Limb (tissue), 2 donors: ENCODE data around the gene F2.
"Not testable (repeated sequence)": the region's sequence is repeated elsewhere in the genome, so short reads cannot be mapped to it uniquely, and the experiment has no call there.

ENCODE experiments used
- DNase-seq, 2 donors: peaks; one replicate each; pipeline ENCODE4 v3.0.0-alpha.2; 2016; ENCODE audit errors: extremely low spot score in 2 of 2

Gene F2

GRCh38 chr11:46719048-46719542, at the start of gene F2:
F2 (plus strand) TSS chr11:46719213; CDS start chr11:46719236, 23 bp downstream.
- no peak for DNase-seq

DNA sequence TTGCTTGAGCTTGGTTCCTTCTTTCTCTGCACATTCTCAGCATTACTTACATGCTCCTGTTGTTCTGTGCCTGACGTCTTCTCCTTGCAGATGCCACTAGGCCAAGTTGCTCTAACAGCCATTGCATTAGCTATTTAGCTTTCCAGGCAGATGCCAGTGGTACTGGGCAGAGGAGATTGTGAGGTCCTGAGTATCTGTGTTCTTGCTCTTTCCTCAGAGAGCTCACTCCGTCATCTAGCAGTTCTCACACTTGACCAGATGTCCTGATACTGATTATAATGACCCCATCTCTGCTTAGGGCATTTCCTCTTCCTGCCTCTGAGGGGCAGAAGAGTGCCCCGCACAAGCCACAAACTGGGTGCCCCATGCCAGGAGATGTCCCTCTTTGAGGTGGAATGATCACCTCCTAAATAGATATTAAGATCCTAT, 49.3 kb upstream of the F2 start:
- no peak for DNase-seq

GRCh38 chr11:46670521-46670920, 48.5 kb upstream of the F2 start:
- DNase-seq: not testable (repeated sequence)

GRCh38 chr11:46671958-46672315, 47.1 kb upstream of the F2 start:
- no peak for DNase-seq

DNA sequence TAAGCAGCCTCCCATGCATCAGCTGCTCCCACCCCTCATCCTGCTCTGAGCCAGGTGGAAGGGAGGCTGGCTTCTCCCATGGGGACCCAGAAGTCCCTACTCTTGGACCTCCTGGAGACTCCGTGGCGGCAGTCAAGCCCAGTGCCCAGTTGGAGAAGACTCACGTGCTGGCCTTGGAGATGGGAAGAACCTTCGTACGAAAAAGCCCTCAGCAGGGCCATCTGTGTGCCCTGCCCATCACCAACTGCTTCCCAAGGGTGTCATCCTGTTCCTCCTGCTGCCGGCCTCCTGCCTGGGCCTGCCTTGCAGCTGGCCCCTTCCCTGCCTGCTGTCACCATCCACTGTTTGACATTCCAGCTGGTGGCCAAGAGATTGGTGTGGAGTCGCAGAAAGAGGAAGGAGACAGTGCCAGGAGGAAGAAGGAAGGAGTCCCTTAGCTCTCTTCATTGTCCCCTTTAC, 46.6 kb upstream of the F2 start:
- no peak for DNase-seq

DNA sequence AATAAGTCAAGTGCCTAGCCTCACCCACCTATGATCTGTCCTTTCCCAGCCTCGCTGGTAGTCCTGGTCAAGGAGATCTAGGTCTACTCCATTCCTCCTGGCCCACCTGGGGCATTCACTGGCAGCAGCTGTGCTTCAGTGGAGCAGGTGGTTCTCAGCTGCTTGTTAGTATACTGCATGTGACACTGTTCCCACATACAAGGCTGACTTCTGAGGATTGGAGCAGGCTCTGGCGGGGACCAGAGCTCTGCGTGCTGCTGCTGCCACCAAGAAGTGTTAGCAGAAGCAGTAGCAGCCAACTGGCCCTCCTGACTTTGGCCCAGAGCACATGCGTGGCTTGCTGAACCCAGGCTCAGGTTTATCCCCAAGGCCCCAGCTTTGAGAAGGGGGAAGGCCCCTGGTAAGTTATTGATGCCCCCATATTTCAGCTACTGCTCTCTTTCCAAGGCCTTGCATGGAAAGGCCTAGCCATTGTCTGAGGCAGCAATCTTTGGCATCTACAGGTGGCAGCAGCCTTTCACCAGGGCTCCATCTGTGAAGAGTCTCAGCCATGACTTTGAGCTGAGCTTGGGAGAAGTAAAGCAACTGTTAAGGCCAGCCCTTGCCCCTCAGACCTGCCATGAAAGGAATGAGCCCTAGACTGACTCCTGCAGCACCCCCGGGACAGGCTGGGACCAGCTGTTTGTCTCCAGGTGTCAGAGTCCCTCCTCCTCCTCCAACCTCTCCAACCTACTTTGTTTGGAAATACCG, 45.1 kb upstream of the F2 start:
- no peak for DNase-seq

GRCh38 chr11:46674463-46675287, 44.3 kb upstream of the F2 start:
- peak; percentile 13 to 48 for DNase-seq

DNA sequence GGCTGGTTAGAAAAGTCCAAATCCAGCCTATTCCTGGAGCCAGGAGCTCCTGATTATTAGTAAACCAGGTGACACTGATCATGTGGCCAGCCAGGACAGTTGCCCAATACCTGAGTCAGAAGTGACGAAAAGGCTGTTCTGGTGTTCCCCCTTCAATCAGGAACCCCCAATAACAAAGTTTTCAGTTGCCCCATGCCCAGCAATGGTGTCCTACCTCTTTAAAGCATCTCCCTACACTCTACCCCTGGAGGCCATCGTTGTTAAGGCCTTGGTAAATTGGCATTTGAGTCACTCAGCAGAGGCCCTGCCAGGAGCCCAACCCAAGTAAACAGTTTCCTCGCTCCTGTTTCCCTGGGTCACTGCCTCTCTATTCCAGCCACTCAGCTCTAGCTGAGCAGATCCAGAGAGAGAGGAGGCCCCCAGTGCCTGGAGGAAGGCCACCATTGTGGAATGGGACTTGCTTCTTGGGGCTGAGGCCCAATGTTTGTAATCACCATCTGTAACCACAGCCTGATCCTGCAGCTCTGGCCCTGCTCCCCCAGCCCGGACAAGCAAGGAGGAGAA, 43.6 kb upstream of the F2 start:
- no peak for DNase-seq

DNA sequence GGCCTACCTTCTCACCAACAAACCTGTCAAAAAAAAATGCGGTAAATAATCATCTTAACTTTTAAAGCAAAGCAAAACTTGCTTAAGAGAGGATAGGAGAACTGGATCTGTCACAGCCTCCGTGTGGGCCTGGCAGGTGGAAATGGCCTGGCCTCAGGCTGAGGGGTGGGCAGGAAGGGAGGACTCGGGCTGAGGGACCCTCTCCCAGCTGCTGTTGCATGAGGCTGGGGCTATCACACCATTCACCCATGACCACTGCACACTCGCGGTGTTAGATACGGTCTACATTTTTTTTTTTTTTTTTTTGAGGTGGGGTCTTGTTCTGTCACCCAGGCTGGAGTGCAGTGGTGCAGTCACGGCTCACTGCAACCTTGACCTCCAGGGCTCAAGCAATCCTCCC, 43.1 kb upstream of the F2 start:
- no peak for DNase-seq

GRCh38 chr11:46676436-46677158, 42.4 kb upstream of the F2 start:
- DNase-seq: no peak

- no peak for DNase-seq
These were observed 41.8 kb upstream of the F2 start for GRCh38 chr11:46677169-46677568.

- no peak for DNase-seq
These were observed 40.8 kb upstream of the F2 start for GRCh38 chr11:46677991-46678740.

DNA sequence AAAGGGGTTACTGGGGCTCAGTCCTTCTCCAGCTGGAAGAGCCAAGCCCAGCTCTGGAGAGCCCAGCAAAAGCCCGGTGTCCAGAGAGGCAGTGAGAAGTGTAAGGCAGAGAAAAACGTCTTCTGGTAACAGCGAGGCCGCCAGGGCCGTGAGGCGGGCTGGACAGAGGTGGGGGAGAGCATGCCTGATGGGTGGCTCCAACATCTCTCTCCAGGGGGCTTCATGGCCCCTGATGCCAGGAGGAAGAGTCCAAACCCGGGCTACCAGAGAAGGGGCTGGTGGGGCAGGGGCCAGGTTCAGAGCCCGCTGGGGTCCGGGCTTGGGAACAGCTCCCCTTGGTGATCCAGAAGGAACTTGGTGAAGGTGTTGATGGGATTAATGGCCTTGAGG, 40.3 kb upstream of the F2 start:
- DNase-seq: no peak

GRCh38 chr11:46679241-46680163, 39.5 kb upstream of the F2 start:
- no peak for DNase-seq

- no peak for DNase-seq
These were observed 38.8 kb upstream of the F2 start for GRCh38 chr11:46680164-46680760.

GRCh38 chr11:46680815-46681214, 38.2 kb upstream of the F2 start:
- DNase-seq: no peak

GRCh38 chr11:46681814-46682213, 37.2 kb upstream of the F2 start:
- DNase-seq: no peak

DNA sequence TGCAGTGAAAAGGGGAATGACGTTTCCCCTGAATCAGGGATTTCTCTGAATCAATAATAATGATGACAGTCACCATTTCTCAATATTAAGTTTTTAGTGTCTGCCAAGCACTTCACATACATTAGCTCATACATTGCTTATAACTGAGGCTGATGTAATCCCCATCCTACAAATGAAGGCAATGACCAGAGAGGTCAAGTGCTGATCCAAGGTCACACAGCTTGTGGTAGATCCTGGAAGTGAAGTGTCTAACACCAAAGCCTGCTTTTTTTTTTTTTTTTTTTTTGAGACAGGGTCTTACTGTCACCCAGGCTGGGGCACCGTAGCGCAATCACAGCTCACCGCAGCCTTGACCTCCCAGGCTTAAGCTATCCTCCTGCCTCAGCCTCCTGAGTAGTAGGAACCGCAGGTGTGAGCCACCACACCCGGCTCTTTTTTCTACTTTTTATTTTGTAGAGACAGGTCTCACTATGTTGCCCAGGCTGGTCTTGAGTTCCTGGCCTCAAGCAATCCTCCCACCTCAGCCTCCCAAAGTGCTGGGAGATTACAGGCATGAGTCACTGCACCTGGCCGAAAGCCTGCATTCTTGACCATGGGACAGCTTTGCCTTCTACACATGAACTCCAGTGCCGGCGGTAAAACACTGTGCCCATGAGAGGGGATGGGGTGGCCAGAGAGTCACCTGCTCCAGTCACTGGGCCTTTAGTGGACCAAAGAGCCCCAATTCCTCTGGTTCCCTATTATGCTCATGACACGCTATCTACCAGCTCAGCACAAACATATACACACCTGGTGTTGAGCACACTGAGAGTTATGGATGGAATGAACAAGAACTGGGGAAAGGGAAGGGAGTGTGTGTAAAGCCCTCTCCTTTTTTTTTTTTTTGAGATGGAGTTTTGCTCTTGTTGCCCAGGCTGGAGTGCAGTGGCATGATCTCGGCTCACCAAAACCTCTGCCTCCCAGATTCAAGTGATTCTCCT, 36.0 kb upstream of the F2 start:
- no peak for DNase-seq
